ENCODE data around the gene MYBBP1A. TPM values are rescaled to one million over a fixed set of nuclear protein-coding genes. Genes with fewer than 3 reads are reported as not detected.

Gene MYBBP1A
- total RNA-seq, 1 donor from 2014 or later: 32.2 TPM

DNA sequence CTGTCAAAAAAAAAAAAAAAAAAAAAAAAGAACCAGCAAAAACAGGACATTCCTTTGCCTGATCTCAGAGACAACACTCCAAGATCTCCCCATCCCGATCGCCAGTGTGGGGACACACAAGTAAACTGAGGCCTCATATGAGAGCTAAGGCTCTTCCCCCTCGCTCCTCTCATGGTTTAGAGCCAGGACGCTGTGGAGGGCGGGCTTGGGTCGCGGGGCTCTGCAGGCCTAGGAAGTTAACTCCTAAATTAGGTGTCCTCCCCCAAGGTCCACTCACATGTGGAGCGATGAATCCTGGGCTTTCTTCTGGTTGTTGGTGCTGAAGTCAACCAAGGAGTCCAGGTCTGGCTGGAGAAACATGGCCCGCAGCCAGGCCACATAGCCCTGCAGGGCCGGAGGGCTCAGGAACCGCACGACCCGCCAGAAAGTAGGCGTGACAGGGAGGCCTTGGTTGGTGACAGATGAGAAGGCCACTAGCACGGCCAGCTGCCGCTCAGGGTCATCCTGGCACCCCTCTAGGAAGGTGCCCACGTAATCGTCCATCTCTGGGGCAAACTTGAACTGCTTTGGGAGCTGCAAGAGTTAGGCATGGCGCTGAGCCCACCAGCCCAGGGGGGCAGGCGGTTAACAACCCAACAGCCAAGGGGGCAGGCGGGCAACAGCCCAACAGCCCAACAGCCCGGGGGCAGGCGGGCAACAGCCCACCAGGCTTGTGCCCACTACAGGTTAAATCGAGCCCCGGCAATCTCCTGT lies 5.2 kb downstream of the MYBBP1A start:
- no peak for DNase-seq

DNA sequence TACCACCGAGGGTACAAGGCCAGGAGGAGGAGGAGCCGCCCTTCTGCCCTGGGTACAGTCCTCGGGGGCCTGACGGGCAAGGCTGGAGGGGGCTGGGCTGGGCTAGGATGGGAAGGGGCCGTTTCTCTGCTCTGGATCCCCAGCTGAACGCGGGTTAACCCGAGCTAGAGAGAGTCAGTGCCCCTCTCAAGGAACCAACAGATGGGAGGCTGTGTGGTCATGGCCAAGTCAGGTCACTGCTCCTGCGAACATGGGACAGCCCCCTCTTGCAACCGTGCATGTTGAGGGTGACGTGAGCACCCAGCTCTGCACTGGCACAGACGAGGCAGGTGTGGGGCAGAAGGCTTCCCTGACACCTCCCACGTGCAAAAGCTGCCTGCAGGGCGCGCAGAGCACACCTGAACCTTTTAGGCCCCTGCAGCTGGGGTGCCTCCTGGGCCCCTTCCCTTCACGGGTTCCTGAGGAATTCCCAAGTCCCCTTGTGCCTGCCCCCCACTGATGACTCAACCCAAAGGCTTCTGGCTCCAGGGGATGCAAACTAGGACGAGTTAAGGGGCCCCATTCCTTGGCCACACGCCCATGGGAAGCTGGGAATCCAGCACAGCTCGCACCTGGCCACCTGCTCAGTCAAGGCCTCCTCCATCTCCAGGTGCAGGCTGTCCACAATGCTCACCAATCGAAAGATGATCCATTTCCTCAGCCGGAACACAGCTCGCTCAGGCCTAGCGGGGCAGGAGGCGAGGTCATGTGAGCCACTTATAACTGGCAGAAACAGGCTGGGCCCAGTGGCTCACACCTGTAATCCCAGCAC lies 6.3 kb downstream of the MYBBP1A start:
- no peak for DNase-seq

DNA sequence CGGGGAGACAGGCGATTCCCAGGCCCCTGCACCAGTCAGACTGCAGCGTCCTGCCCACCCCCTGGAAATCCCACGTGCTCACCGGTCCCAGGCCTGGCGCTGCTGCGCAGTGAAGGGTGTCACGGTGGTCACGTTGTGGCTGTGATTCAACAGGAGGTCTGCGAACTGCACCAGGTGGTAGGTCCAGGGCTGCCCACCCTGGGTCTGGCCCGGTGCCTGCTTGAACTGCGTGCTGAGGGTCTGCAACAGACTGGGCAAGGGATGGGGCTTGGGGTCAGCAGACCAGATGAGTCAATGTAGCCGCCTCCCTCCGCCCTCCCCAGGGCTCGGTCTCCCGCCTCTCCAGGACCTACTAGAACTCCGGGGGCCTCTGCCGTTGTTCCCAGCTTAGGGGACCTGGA lies 7.1 kb downstream of the MYBBP1A start:
- DNase-seq: no peak

DNA sequence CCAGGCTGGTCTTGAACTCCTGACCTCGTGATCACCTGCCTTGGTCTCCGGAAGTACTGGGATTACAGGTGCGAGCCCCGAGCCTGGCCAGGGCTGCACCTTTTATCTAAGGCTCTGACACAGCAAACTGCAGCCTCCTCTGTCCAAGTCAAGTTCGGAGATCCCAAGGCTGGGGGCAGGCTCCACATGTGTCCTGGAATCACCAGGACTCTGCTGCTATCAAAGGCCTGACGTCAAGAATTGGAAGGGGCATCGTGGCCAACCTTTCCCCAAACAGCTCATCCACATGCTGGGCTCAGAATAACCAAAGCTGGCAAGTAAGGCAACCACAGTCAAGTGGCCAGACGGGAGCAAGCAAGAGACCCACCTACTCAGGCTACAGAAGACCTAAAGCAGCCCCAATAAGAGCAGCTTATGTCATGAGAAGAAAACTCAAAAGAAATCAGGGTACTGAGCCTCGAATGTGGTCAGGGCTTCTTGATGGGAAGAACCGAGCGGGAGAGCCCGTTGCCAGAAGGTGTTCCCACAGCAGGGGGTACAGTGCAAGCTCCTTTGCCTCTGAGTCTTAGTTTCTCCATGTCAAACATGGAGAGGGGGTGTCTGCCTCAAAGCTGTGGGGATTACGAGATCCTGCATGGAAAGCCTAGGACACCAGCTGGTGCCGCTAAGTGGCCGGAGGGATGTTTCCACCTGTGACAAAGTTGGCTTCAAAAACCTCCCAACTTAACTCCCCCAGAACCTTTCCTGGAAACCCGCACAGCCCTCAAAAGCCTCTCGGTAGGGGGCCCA lies 7.9 kb downstream of the MYBBP1A start:
- no peak for DNase-seq

DNA sequence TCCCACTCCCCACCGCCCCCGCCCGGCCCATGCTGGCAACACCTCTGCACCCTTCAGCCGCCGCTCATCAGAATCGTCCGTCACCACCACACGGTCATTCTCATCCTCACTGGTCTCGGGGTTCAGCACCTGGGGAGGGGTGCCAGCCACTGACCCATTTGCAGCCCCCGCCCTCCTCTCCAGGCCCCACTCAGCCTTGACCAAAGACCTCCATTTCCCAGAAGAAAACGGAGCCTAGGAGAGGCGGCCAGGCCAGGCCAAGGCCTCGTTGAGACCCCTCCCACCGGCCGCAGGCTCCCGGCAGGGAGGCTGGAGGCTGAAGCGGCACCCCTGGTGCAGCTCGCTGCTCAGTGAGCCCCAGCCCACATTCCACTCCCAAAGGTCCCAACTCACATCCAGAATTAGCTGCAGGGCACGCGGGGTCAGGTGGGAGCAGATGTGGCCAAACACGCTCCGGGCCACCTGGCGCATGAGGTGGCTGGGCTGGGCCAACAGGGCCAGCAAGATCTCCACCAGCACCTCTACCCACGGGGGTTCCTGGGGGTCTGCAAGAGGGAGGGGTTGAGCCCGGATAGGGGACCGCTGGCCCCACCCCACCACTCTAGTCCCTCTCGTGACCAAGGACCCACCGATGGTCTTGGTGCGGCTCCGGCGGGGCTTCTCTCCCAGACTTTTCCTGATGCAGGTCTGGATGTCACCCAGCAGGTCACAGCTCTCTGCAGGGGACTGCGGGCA lies 9.8 kb downstream of the MYBBP1A start:
- DNase-seq: no peak

DNA sequence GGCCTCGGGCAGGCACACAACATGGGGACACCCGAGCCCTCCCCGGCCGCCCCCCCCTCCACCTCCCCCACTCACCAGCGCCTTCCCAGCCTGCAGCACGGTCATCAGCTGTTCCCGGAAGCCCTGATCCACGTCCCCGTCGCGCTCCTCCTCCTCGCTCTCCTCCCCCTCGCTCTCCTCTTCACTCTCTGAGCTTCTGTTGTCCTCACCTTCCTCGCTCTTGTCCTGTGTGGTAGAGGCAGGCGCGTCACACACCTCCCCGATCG lies 10.3 kb downstream of the MYBBP1A start:
- DNase-seq: no peak

DNA sequence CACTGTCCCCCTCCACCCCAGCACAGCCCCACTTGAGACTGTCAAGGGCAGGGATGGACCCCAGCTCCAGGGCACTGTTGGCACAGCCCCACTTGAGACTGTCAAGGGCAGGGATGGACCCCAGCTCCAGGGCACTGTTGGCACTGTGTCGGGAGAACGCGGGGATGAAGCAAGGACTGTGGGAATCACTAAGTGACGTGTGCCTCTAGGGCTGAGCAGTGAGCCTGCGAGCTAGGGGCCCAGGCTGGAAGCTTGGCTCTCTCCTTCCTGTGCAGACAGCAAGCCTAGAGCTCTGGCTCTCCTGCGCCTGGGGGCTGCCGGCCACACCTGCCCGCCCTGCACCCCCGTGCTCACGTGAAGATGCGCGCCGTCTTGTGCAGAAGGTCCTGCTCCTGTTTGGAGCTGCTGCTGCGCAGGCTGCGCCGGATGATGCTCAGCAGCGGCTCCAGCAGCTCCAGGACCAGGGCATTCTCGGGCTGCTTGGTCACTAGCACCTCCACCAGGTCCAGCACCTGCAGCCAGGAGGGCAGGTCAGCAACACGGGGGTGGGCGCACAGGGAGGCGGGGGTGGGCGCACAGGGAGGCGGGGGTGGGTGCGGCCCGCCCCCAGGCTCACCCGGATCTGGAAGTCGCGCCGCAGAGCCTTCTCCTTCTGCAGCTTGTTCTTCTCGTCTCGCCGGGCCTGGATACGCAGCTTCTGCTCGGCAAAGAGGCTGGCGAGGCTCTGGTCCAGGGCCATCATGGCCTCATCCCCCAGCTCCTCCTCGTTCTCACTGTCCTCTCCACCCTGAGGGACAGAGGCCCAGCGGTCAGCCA lies 10.8 kb downstream of the MYBBP1A start:
- DNase-seq: no peak

DNA sequence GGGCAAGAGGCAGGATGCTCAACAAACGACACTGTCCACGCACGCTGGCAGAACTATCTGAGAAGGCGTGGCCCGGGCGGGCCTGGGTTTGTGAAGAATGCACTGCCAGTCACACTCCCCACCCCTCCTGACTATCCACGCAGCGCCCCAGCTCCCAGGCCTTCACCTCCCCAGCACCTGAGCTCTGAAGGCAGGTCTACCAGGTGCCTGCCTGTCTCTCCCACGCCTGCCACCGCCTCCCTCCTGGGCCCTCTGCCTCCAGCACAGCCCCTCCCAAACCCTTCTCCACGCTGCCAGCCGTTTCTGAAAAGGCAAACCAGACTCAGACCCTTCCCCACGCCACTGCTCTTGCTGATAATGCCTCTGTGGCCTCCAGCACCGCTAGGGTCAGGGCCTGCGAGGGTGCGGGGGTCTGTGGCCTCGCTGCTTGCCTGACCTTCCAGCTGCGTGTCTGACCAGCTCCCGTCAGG lies 11.6 kb downstream of the MYBBP1A start:
- no peak for DNase-seq

DNA sequence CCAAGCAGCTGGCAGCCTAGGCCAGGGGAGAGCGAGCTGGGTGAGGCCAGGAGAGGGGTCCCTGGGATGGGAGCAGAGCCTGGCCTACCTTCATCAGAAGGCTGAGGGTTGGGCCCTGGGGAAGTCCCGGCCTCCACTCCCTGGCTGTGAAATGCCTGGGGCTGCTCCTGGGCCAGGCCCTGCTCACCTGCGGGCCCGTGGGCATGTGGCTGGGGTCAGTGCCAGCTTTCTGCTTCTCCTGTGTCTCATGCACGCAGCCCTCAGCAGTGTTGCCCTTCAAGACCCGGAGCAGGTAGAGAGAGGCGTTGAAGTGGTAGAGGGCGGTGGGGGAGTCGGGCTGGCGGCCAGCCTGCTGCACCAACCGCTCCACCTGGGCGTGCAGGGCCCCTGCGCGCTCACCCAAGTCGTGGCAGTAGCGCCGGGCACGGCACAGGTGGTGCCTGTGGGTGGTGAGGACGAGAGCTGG lies 12.4 kb downstream of the MYBBP1A start:
- no peak for DNase-seq

DNA sequence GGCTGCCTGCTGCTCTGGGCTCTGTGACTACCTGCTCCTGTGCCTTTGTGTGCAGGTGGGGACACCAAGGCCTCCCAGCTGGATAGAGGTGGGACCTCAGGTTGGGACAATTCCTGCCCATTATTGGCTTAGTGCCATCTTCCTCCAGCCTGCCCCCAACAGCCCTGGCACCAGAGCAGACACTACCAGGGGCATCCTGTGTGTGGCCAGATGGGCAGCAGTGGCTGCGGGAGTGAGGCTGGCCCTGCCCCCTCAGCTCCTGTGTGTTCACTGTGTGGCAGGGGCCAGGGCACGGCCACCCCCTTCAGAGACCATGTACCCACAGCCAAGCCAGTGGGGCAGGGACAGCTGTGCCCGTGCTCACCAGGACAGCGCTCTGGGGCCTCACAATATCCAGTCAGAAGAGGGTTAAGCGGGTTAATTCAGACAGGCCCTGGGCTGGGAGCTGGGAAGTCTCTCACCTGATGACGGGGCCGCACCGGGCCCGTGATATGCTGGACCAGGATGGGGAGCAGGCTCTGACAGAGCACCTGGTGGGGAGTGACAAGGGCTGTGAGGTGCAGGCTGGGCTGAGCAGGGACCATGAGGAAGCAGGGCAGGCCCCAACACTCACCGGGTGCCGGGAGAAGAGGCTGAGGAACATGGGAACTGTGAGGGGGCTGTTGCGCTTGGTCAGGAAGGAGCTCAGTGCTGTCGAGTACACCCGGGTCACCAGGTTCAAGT lies 13.0 kb downstream of the MYBBP1A start:
- DNase-seq: no peak

DNA sequence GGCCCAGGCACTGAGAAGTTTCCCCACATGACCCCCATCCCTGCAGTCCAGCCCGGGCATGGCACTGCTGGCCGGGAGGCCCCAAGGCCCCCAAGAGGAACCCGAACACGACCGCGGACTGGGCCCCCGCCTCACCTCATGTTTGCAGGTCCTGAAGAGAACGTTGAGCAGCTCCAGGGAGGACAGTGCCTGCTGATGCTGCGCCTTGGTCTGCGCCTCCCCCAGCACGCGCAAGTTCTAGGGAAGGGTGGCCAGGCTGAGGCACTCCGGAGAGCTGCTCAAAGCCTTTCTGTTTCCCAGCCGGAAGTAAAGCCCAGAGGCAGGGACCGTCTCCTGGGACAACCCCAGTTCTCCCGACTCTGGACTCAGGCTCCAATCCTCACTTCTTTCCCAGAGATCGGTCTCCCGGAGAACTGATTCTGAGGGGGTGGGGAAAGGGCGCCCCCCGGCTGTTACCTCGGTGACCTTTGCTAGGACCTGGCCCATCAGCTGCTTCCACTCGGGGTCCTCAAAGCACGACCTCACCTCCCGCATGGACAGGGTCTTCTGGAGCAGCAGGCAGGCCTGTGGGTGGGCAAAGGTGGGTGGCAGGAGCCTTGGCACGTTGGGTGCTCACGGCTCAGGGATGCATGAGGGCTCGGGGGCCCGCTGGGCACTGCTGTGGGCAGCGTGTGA lies 13.7 kb downstream of the MYBBP1A start:
- DNase-seq: no peak

DNA sequence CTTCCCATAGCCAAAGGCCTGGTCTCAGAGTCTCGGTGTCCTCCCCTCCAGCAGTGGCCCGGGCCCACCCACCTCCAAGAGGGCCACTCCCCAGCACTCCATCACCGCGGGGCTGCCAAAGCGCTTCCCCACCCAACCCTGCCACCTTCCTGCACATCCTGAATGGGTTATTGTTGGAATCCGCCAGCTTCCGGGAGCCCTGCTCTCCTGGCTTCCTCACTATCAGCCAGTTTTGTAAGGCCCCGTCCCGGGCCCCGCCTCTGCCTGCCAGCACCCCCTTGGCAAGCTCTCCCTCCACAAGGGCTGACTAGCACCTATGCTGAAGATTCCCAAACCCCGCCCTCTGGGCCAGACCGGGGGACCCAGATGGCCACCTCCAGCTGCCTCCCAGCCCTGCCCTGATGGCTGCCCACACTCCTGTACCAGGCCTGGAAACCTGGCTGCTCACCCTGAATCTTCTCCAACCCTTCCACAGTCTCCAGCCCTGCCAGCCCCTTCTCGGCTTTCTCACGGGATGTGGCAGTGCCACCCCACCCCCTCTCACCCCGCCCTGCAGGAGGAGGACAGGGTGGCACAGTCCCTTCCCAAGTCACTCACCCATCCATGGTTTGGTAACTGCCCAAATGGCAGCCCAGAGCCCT lies 14.4 kb downstream of the MYBBP1A start:
- peak; percentile 56 for DNase-seq

DNA sequence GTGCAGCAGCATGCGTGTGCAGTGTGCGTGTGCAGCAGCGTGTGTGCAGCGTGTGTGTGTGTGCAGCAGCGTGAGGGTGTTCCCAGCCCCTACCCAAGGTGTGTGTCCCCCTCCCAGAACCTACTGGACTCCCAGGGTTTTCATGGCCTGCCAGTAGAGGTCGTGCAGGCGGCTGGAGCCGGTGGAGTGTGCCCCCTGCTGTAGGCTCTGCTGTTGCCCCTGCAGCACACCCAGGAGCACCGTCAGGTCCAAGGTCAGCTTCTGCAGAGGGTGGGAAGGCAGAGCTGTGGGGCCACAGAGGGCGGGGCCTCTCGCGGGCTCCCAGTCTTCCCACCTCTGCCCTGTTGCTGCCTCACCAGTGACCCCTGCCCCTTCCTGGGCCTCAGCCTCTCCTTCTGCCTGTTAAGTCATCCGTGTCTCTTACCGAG lies 14.9 kb downstream of the MYBBP1A start:
- DNase-seq: peak; percentile 64

DNA sequence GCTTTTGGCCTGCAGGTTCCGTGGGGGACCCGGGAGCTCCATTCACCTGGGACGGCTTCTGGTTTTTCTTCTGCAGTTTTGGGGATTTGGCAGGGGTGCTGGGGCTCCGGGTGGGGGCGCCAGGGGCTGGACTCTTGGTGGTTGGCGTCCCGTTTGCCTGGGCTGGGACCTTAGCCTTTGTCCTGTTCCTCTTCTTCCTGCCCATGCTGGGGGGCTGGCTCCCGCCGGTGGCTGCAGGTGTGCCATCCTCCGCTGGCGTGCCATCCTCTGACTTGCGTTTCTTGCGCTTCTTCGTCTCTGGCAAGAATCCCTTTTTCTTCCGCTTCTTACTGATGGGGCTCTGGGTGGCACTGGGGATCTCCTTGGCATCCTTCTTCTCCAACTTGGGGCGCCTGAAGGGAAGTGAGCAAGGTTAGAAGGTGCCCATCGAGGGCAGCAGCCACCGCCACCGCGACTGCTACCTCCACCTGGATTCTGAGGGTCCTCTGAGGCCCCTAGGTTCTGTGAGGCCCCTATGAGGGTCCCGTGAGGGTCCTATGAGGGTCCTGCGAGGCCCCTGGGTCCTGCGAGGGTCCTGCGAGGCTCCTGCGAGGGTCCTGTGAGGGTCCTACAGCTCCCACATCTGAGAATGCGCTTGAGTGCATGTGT lies 15.5 kb downstream of the MYBBP1A start:
- no peak for DNase-seq

DNA sequence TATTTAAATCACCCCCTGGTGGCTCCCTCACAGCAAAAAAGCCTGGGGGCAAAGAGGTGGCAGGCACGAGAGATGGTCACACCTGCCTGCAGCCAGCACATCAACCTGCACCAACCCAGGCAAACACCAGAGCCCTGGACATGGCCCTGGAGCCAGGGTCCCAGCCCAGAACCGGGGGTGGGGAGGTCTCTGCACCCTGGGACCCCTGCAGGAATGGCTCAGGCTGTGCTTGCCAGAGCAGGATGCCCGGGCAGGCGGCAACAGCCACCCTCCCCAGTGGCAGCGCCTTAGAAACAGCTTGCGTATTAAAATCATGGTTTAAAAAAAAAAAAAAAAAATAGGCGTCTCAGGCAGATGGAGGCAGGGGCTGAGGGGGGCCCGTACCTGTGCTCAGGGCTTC lies 16.2 kb downstream of the MYBBP1A start:
- no peak for DNase-seq

DNA sequence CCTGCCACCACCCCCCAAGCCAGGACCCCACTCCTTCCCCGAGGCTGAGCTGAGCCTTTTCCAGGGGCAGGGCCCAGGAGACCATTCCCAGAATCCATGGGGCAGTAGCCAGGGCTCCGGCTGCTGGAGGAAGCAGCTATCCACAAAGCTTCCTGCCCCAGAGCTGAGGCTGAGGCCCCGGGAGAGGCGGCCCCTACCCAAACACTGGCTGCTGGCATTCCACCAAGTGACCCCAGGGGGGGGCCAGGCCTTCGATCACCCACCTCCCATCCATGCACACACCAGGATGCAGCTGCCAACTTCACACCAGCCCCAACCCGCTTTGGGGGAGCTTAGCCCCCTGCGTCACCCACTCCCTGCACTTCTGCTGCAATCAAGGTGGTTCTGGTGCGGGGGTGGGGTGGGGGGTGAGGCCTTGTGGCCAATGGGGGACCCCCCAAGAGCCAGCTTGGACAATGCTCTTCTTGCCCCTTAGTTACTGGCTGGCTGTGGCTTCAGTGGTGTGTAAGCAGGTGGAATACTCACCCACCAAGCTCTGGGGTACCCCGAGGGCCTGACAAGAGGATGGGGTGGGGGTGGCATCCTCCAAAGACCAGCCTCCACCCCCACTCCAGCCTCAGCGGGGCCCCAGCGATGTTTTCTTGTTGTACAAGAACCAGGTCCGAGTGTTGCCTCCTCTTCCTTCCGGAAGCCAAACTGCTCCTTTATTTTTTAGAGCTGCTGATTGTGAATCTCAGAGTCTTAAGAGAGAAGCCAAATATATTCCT lies 16.8 kb downstream of the MYBBP1A start:
- no peak for DNase-seq

DNA sequence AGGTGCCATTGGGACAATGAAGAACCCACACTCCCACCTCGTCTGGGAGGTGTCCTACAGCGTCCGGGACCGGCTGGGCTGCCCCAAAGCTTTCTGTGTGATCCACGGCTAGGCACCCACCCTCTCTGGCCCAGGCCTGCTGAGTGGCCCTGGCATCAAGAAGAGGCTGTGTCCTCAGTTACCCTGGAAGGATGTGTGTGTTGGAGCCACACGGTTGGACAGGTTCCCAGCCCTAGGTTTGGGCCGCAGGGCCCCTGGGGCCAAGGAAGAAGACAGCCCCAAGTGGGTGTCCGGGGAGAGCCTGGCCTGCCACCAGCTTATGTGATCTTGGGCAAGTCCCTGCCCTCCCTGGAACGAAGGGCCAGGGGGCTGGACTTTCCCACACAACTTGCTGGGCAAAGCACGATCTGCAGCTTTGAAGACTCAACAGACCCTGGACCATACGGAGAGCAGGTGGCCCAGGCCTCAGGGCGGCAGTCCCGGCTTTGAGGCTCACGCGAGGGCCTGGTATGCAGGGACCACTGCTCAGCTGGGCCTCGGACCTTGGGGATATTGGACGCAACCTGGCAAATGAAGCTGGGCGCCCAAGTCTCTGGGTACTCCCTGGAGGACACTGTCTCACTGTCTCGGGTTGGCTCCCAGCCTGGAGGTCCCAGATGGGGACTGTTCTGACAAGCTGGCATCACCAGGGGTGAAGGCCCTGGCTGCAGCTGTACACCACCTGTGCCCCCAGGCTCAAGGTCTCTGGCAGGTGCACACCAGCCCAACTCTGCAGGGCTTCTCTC lies 17.5 kb downstream of the MYBBP1A start:
- no peak for DNase-seq
